Left lobe of liver (tissue), 2 donors: ENCODE data around the gene XCL1. TPM values are rescaled to one million over a fixed set of nuclear protein-coding genes. Genes with fewer than 3 reads are reported as not detected.
"Not testable (repeated sequence)": the region's sequence is repeated elsewhere in the genome, so short reads cannot be mapped to it uniquely, and the experiment has no call there.

Experiments
- ATAC-seq: fragments of 200-7000 bp; cut with Tn5 transposase; one replicate; pipeline ENCODE4 v1.9.1; 2020; ENCODE audit warnings: mild to moderate bottlenecking, moderate library complexity
- DNase-seq: peaks from one replicate; pipeline ENCODE4 v3.0.0-alpha.2; 2020; ENCODE audit warnings: low spot score
- total RNA-seq: library from RNA; stranded (reverse); gene quantifications from one replicate; pipeline ENCODE4 v1.2.1, GENCODE V29; 2021
- donor health status: DM: no; HTN: no; CAD: no; lungs with moderate emphysema.
- donor health status: DM: no; HTN: yes; CAD: no.

XCL1 gene
- total RNA-seq, result 0.13 TPM

DNA sequence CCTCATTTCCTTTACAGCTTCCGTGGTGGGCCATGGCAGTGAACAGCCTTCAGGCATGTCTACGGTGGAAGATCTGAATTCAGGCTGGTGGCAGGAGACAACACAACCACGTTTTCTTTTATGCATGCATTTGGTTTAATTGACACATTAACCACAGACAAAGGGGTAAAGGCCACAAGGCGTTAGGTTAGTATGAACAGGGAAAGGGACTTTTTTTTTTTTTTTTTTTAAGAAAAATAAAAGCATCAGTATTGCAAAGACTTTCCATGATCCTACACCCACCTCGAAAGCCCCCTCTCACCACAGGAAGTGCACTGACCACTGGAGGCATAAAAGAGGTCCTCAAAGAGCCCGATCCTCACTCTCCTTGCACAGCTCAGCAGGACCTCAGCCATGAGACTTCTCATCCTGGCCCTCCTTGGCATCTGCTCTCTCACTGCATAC lies at the start of gene XCL1:
XCL1 (plus strand) TSS at position 361 of the 444 bp plus-strand sequence; CDS start at position 394, 33 bp downstream.
- DNase-seq, ATAC-seq: not testable (repeated sequence)

- ATAC-seq, result peak; percentile 20
Observed at GRCh38 chr1:168529518-168529917, 46.9 kb upstream of the XCL1 start.

GRCh38 chr1:168531615-168532345 lies 44.6 kb upstream of the XCL1 start:
- ATAC-seq (no peak), DNase-seq (no peak)

More at GRCh38 chr1:168529518-168529917, 46.9 kb upstream of the XCL1 start:
- no peak for DNase-seq

DNA sequence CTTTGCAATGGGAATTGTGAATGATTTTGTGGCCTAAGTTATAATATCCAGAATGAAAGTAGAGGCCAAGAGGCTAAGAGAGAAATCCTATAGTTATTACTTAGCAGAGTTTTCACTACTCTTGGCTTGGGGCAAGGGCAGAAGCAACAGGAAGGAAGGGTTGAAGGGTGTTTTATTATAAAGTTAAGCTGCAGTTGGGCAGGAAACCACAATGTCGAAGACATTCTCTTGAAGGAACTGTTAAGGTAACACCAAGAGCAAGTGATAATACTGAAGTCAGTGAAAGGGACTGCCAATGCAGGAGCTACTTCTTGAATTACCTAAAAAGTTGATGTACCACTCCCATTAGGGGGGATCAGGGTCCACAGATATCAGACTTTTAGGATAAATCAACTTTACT lies 40.9 kb upstream of the XCL1 start:
- DNase-seq (no peak), ATAC-seq (no peak)

DNA sequence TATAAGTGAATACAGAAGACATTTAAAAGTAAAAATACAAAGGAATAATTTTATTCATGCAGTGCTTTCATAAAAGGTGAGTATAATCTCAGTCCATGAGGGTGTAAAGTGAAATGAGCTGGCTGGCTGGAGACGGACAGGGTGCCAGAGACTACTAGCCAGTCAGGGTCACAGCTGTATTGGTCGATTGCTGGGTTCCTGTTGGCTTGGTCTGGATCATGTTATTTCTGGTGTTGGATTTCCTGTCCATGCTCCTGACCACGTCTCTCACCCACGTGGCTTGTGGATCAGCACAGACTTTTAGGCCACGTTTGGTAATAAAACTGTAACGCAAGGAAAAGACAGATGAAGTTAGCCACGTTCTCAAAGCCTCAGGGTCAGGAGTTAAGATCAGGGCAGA lies 35.6 kb upstream of the XCL1 start:
- ATAC-seq, DNase-seq: not testable (repeated sequence)

- DNase-seq, ATAC-seq: not testable (repeated sequence)
Observed at GRCh38 chr1:168542978-168543377, 33.4 kb upstream of the XCL1 start.

GRCh38 chr1:168543840-168544498 lies 32.4 kb upstream of the XCL1 start, which contains the start of gene XCL2:
XCL2 (minus strand) TSS chr1:168543997; CDS start chr1:168543964, 33 bp downstream.
- DNase-seq, ATAC-seq: not testable (repeated sequence)

DNA sequence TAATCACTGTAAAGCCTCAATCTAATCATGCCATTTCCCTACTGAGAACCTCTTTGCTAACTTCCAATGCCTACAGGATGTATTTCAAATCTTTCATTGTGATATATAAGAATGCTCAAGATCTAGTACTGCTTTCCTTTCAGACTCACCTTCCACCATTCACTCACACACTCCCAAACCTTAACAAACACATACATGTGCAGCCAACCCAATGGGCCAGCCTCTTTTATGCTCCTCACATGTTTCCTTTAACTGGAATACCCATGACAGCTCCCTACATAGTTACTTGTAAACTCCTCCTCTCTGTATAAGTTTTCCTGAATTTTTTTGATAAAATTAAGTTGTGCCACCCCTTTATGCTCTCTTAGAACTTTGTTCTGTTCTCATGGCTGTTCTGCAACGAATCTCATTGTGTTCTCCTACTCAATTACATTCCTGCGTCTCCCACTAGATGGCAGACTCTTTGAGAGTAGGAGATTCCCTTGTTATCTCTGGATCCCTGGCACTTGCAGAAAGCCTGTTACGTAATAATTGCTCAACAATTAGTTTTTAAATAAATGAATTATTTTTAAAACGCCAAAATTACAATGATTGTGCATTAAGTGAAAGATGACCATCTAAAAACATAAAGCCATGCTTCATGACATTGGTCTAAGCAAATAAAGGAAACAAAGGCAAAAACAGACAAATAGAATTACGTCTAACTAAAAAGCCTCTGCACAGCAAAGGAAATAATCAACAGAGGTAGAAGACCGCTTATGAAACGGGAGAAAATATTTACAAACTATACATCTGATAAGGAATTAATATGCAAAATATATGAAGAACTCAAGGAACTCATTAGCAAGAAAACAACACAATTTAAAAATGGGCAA lies 30.5 kb upstream of the XCL1 start:
- peak; percentile 100 for ATAC-seq
- not testable (repeated sequence) for DNase-seq

- DNase-seq, ATAC-seq: not testable (repeated sequence)
Observed at GRCh38 chr1:168546553-168546895, 29.9 kb upstream of the XCL1 start.

GRCh38 chr1:168550971-168551370 lies 25.4 kb upstream of the XCL1 start:
- no peak for ATAC-seq
- DNase-seq, result no peak

DNA sequence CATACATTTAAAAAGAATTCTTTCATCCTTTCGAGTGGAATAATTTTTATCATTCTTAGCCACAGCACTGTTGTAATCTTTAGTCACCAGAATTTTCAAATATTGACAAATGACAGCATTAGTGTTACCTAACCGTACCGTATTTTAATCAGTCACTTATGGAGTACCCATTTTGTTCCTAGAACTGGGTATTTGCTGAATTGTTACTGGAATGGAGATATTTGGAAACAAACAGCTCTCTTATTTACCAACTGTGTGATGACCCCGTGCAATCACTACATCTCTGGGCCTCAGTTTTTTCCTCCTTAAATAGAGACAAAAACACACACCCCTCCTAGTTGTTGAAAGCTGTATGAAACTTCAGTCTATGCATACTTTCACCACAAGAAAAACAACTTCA lies 24.7 kb upstream of the XCL1 start:
- DNase-seq (no peak), ATAC-seq (peak; percentile 84)

DNA sequence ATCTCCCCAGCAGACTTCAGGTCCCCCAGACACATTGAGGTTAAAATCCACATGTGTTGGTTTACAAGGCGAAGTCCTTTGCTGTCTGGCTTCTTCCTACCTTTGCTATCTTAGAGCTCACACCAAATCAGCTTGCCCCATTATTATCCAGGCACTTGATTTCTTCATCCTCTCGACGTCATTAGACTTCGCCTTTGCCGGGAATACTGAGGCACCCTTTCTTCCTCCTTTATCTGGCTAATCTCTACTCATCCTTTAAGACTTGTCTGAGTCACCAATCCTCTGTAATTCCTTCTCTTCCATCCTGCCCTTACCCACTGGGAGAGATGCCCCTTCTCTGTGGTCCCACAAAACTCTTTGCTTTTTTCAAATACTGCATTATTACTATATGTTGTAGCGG lies 23.4 kb upstream of the XCL1 start:
- ATAC-seq, result peak; percentile 11
- no peak for DNase-seq

DNA sequence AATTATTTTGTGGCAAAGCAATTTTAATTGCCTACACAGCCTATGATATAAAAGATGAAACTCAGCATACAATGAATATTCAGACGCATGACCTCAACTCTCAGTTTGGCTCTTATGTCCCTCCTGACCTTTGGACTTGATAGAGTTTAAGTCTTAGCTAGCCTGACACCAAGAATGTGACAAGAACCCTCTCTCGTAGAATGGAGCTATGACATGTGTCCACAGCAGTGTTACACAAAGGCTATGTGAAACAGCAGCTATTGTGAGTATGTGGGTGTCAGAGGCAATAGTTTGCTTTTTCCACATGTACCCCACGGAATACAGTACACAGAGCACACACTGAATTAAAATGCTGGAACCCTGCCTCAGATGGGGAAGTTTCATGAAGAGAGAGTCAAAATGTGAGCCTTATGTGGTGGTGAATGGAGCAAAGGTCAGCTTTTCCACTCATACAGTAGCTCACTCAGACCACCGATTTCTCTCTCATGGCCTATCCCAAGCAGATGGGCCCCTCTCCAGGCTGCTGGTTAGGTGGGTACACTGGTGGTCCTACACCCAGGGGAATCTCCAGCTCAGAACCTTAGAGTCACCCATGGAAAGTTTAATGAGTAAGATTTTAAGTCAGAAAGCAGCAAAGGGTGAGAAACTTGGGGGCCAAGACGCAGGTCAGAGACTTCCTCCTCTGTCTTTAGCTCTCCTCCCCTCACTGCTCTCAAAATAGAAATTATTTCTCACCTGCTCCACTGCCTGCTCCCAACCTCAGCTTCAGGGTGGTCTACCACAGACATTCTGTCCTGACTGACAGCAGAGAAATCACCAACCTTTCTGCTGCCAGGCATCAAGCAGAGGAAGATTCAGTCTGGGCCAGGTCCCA lies 22.5 kb upstream of the XCL1 start:
- DNase-seq (no peak), ATAC-seq (no peak)

- ATAC-seq (no peak), DNase-seq (no peak)
Observed at GRCh38 chr1:168554603-168555483, 21.6 kb upstream of the XCL1 start.

- DNase-seq (no peak), ATAC-seq (peak; percentile 51)
Observed at GRCh38 chr1:168555508-168556046, 20.8 kb upstream of the XCL1 start.

- no peak for ATAC-seq
- no peak for DNase-seq
Observed at GRCh38 chr1:168556647-168557046, 19.8 kb upstream of the XCL1 start.

- ATAC-seq (no peak), DNase-seq (no peak)
Observed at GRCh38 chr1:168560370-168560769, 16.0 kb upstream of the XCL1 start.

- ATAC-seq (no peak), DNase-seq (no peak)
Observed at GRCh38 chr1:168561989-168562388, 14.4 kb upstream of the XCL1 start.

- ATAC-seq (no peak), DNase-seq (no peak)
Observed at GRCh38 chr1:168565825-168566224, 10.6 kb upstream of the XCL1 start.
